Suppressor macrophage treated with lipopolysaccharide for 4 hours (primary cell): ENCODE measurements around the gene NEURL1.

Source experiments
- DNase-seq: peaks from one replicate; pipeline ENCODE4 v3.0.0-alpha.2; 2020

Gene NEURL1

DNA sequence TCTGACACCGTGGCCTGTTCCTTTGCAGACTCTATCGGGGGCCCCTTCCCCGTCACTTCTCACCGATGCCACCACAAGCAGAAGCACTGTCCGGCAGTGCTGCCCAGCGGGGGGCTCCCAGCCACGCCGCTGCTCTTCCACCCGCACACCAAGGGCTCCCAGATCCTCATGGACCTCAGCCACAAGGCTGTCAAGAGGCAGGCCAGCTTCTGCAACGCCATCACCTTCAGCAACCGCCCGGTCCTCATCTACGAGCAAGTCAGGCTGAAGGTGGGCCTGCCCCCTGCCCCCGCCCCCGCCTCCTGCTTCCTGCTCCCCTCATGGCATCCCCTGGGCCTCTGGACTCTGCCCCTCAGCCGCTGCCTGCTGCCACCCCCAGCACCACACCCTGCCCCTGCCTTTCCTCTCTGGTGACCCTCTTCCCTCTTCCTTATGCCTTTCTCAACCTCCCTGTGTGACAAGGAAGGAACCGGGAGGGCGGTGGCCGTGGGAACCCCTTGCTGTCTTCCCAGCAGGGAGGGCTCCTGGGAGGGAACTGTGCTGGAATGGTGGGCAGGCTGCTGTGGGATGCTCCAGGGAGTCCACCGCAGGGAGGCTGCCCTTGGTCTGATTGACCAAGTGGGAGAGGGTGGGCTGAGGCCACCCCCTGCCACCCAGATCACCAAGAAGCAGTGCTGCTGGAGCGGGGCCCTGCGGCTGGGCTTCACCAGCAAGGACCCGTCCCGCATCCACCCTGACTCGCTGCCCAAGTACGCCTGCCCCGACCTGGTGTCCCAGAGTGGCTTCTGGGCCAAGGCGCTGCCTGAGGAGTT lies 77.5 kb downstream of the NEURL1 start:
- DNase-seq: no peak

DNA sequence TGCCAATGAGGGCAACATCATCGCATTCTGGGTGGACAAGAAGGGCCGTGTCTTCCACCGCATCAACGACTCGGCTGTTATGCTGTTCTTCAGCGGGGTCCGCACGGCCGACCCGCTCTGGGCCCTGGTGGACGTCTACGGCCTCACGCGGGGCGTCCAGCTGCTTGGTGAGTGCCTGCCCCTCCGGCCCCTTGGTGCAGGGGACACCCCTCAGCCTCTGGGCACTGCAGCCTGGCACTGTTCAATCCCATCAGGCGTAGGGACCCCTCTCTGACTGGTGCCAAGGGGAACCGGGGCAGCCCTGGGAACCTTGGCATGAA lies 78.1 kb downstream of the NEURL1 start:
- DNase-seq: no peak

DNA sequence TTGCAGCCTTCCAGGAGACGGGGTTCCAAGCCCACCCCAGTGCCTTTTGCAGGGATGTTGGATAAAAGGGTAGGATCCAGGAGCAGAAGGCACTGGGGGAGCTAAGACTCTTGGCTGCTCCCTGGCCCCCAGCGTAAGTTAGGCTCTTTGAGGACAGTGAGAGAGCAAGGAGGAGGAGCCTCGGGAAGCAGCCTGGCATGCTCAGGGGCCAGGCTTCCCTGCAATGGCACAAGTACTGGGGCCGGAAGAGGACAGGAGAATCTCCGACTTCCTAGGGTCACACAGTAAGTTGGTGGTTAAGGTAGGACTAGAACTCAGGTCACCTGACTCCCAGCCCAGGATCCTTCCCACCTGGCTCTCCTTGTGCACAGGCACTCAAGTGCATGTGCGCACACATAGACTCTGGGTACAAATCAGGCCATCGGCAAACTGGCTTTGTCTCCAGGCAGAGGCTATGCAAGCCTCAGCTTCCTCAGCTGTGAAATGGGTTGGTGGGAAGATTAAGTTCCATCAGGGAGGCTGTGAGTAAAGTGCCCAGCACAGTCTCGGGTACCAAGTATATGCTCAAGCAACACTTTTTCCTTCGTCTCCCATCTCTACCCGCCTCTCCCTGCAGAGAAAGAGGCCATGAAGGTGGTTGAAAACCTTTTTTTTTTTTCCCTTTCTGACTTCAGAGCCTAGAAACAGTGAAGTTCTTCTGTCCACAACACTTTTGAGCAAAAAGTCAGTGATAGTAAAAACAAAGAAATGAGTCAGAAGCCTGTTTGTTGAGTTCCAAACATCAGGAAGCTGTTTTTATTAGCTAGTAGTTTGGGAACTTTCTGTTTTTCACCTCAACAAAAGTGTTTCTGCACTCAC lies 79.1 kb downstream of the NEURL1 start:
- DNase-seq: no peak

DNA sequence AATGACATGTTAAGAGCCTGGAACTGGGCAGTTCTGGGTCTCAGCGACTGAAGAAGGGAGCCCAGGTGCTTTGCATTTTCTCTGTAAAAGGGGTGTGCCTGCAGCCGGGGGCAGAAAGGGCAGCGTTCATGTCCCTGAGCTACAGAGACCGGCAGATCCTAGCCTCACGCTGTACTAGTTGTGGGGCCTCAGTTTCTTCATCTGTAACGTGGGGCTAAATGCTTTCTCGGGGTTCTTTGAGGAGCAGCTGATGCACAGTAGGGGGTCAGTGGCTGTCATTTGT lies 79.6 kb downstream of the NEURL1 start:
- DNase-seq: no peak

DNA sequence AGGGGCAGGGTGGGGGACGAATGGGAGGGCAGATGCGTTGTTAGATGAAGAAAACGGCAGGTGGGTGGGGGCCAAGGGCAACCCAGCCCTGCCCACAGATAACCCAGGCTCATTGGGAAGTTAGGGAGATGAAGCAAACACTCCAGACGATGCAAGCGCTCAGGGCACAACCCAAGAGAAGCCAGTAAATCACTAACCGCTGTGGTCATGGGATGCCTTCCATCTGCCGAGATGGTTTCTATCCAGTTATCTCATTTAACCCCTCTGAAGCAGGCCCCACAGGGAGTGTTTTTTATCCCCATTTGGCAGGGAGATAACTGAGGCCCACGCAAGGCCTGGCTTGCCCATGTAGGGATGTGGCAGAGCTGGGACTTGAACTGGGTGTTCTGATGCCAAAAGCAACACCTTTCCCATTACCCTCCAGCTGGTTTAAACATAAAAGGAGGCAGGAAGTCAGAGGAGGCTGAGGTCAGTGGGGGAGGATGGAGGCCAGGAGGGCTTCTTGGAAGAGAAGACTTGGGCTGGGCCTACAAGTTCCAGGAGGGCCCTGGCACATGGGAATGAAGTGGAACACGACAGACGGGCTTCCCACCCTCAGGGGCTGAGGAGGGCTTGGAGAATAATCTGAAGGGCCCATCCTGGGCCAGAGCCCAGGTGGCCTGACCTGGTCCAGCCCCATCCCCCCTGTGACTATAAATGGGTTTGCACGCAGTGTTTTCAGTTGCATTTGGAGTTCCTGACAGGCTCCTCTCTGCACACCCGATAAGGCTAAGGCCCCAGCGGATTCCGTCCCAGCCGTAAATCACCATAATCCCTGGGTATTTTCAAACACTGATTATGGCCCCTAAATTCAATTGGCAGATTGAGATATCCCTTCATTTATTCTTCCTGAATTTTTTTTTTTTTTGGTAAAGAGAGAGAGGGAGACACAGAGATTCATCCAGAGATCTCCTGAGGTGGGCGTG lies 80.9 kb downstream of the NEURL1 start:
- DNase-seq: no peak

DNA sequence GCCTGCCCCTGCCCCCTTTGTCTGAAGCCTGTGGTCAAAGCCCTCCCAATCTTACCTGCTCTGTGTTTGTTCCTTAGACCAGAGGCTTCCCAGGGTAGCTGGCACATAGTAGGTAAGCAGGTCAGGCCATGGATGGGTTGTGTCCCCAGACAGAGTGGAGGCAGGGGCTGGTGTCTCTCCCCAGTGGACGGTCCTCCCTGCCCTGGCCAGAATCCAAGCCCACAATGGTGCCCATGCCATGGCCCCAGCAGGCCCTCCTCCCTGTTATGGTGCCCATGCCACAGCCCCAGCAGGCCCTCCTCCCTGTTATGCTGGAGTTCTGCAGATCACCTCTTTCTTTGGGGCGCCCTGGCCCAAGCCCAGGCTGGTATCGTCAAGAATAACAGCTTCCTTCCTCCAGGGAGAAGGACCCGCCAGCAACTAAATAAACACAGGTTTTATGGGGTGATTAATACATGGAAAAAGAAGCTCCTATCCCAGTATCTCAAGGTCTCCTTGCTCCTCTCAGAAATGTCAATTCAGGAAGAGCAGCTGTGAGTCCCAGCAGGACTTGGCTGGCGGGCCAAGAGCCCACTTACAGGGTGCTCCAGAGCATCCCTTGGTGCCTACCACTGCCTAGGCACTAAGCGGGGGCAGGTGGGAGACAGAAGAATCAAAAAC lies 82.0 kb downstream of the NEURL1 start:
- no peak for DNase-seq

DNA sequence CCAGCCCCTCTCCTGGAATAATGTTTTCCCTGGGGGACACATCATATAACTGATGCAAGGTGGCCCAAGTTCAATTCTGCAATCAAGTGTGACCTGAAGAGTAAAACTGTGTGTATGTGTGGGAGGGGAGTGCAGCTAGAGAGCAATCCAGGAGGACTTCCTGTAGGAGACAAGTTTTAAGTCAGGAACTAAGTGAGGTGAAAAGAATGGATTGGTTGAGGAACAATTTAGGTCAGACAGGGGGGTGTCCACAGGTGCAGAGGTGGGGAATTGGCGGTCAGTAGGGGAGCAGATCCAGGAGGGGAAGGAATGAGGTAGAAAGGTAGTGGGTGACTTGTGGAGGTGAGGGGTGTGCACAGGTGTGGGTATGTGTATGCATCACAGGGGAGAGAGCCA lies 82.6 kb downstream of the NEURL1 start:
- no peak for DNase-seq

DNA sequence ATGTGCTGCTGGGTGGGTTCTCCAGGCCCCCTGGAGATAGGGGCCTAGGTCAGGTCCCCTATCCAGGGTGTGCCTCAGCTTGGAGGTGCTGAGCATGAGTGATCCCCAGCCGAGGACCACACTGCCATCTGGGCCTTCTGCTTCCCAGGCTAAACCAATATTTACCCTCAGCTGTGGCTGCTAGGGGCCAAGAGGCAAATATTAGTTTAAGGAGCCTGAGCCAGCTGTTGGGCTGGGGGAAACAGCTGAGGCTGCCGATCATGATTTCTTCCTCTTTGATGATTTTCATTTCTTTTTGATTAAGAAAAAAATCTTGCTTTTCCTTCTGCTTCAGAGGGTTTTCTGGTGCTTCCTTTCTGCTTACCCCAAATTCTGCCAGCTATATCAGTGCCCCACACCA lies 83.4 kb downstream of the NEURL1 start:
- no peak for DNase-seq

DNA sequence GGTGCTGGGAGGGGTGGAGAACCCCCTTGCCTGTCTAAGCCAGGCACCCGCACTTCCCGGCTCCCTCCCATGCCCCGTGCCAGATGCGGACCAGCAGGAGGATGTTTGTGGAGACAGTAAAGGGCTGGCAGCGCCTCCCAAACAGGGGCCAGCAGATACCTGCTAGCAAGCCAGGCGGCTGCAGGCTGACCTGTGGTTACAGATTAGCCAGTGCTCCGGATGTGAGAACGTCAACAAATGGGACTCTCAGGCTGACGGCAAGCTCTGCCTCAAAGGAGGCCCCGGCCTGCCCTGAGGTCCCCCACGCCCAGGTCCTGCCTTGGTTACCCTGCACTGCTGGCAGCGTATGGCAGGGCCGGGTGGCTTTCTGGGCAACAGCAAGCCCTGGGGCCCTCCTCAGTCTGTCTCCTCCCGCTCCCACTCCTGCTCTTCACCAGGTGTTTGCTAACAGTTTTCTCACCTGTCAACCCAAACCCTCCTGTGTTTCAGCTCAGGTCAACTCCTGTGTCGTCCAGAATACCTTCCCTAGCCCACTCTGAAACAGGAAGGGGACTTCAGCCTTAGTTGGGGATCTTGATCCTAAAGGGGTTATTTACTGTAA lies 85.4 kb downstream of the NEURL1 start:
- no peak for DNase-seq

DNA sequence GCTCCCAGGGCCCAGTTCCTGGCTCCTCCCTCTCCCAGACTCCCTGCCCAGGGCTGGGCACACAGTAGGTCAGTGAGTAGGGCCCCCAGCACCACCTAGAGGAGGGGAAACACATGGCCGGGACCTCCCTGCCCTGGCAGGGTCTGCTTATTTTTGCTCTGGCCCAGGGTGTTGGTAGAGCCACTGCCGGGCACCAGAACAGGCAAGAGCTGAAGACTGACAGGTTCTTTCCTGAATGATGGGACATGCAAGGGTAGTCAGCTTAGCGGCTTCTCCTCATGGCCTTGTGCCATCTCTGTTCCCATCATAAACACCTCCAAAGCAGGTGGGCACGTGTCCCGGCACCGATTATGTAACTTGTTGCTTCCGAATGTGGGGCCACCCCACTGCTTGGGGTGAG lies 86.5 kb downstream of the NEURL1 start:
- no peak for DNase-seq

DNA sequence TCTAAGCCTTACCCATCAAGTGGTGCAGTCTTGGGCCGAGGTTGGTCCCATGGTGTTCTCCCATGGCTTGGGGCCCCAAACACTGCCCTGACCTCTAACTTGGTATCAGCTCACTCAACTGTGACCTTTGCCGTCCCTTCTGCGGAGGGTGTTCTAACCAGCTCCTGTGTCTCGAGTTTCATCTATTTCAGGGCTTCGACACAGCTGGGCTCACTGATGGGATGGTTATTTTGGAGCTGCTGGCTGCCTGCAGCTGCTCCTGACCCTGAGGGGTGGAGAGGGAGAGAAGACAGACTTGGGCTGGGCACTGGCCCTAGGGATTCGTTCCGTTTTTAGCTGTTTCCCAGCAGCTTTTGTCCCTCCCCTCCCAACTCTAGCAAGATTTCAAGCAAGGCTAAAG lies 86.9 kb downstream of the NEURL1 start:
- no peak for DNase-seq

DNA sequence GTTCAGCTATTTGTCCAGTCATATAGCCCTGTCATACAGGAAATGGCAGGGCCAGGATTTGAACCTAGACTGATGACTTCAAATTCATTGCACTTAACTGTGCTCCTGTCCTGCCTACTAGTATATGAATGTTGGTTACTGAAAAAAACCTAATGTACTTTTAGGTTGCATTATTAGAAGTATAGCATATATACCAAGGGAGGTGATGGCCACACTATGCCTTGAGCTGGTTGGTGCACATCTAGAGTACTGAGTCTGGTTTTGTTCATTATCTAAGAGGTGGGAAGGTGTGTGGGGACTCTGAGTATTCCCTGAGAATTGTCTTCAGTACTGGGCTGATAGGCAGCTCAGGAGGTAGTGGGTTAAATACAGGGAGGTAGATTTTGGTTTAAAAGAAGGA lies 88.0 kb downstream of the NEURL1 start:
- DNase-seq: no peak

DNA sequence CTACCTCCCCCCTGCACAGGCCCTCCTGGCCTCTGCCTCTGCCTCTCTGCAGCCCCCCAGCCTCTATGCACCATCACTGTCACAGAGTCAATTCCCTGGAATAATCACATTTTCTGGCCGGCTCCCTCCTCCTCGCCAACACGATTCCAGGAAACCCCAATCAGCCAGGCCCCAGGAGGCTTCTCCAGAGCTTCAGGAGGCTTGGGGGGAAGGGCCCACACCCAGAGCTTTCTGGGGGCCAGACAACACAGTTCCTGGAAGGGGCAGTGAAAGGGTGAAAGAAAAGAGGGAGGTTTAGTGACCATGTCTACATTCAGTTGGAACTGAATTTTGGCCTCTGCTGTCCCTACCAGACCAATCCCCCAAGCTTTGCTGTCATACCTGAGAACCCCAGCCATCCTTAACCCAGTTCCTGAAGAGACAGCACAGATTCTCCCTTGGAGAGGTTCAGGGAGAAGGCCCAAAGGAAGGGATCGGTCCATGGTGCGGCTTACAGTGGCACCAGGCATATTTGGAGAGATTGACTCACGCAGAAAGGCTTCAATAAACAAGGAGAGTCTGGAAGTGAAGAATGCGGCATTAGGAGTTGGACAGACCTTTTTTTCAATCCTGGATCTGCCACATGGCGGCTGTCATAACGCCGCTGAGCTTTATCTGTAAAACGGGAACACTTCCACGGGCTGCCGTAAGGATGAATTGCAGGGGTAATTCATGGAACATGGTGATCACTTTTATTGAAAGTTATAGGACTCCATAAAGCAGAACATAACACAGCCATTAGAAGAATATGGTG lies 89.0 kb downstream of the NEURL1 start:
- DNase-seq: no peak

DNA sequence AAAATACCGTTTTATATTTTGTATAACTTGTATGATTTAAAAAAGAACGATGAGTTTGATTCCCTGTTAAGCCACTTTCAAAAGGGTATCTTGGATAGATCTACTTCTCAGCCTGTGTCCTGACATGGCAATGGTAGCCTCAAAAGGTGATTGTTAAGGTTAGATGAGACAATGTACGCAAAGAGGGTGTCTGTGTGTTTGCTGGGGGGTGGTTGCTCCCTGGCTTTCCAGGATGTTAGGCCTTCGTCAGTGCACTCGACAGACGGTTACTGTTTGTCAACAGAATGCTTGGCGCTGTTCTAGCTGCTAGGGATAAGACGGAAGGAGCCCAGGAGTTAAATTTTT lies 90.3 kb downstream of the NEURL1 start:
- no peak for DNase-seq

DNA sequence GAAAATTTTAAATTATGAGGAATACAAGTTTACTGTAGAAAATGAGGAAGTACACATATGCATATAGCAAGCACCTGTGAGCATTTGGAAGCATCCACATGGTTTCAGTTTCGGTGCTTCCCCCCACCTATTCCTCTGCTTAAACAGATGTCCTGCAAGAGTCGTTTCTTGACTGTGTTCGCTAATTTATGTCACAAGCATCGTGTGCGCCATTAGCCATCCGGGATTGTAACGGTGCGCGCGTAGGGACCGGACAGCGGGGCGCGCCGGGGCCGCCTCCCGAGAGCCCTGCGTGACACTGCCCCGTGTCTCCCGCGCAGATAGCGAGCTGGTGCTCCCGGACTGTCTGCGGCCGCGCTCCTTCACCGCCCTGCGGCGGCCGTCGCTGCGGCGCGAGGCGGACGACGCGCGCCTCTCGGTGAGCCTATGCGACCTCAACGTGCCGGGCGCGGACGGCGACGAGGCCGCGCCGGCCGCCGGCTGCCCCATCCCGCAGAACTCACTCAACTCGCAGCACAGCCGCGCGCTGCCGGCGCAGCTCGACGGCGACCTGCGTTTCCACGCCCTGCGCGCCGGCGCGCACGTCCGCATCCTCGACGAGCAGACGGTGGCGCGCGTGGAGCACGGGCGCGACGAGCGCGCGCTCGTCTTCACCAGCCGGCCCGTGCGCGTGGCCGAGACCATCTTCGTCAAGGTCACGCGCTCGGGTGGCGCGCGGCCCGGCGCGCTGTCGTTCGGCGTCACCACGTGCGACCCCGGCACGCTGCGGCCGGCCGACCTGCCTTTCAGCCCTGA lies 90.9 kb downstream of the NEURL1 start:
- peak; percentile 35 for DNase-seq

DNA sequence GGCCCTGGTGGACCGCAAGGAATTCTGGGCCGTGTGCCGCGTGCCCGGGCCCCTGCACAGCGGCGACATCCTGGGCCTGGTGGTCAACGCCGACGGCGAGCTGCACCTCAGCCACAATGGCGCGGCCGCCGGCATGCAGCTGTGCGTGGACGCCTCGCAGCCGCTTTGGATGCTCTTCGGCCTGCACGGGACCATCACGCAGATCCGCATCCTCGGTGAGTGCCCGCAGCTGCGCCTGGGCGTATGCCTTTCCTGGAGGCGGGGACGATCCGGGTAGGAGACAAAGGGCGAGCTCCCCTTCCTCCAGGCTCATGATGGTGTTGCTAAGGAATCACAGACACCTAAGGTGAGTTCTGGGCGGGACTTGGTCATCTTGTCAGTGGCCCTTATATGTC lies 91.5 kb downstream of the NEURL1 start:
- DNase-seq: no peak

DNA sequence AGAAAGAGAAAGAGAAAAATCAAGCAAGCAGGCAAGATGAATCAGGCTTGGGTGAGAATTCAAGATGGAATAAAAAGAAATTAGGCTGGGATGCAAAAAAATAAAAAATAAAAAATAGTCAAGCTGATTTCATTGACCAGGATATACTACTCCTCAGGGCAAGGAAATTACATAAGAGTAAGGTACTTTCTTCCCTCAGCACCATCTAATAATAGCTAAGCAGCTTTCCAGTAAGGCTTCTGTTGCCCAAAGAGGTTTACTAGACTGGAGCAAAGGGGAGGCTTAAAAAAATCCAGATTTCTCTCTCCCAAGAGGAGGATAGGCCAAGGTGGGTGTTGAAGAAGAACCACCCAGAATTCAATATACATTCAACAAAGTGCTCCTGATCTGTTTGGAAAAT lies 93.6 kb downstream of the NEURL1 start:
- DNase-seq: no peak

DNA sequence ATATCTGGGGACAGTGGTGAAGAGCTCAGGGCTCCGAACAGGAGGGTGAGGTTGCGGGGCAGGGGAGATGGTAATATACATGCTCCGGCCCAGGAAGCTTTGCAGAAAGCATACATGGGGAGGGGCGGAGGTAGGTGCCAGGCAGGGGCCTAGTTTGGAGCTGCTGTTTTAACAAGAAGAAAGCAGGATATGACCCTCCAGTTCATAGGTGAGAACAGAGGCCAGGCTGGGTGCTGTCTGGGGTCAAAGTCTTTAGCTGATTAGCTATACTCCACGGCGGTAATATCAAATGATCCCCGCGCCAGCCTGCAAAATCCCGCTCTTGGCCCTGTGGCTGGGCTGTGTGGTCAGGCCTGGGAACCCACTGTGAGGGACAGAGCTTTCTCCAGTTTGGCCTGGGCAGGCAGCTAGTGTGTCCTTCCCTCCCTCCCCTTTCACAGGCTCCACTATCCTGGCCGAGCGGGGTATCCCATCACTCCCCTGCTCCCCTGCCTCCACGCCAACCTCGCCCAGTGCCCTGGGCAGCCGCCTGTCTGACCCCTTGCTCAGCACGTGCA lies 95.6 kb downstream of the NEURL1 start:
- DNase-seq: no peak

DNA sequence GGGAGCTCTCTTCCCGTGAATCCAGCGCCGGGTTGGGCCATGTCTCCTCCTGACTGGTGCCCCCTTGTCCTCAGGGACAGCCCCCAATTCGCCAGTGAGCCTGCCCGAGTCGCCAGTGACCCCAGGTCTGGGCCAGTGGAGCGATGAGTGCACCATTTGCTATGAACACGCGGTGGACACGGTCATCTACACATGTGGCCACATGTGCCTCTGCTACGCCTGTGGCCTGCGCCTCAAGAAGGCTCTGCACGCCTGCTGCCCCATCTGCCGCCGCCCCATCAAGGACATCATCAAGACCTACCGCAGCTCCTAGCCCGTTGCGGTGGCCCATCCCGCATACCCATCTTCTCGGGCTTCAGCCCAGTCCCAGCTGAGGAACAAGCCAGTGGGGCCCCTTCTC lies 96.6 kb downstream of the NEURL1 start:
- no peak for DNase-seq

DNA sequence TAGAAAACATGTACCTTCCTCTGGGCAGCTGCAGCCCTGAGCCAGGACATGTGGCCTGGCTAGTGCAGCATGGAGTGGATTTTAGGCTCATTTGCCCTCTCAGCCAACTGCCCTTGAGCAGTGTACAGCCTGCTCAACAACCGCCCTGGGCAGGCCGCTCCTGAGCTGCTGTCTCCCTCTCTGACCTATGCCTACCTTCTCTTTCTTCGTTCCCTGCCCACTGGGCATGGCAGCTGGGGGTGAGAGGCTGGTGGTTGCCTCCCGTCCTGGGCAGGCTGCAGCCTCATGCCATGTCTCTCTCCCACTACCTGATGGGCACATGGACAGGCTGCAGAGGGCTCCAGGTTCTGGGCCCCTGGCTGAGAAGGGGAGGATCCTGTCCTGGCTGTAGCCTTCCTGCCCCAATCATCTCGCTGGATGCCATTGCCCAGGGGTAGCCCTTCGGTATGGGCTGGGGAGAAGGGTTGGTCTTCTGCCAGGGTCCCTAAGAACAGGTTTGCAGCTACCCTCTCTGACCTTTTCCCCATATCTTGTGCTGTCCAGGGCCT lies 97.3 kb downstream of the NEURL1 start:
- no peak for DNase-seq
